ENCODE results near the gene MT4. TPM values are rescaled to one million over a fixed set of nuclear protein-coding genes. Genes with fewer than 3 reads are reported as not detected.

Gene MT4
- total and polyA plus RNA-seq, 4 donors, result not detected

- H3K27me3 ChIP-seq (ENCODE audit: control insufficient read depth in 1 of 2, insufficient read depth in 2 of 2, low read length in 1 of 2), result no peaks in the 10 kb centered on the region
- DNase-seq (no peak), ATAC-seq (ENCODE audit: low FRiP score) (no peak)
- no peaks in the 10 kb centered on the region for H3K9me3 ChIP-seq (ENCODE audit: control insufficient read depth, low read length)
- H3K27ac ChIP-seq (ENCODE audit: low read depth in 1 of 2, low read length in 2 of 2), result no peak overlapping the region
- H3K36me3 ChIP-seq (ENCODE audit: control insufficient read depth in 1 of 2, insufficient read depth in 2 of 2, low read length in 1 of 2), result no peaks in the 10 kb centered on the region
- H3K4me1 ChIP-seq (ENCODE audit: control insufficient read depth in 1 of 2, insufficient read depth in 2 of 2, low read length in 2 of 2), result no peaks in the 10 kb centered on the region
- intact Hi-C loops (cut with DNase I), result no loop called here
- no peak overlapping the region for H3K4me3 ChIP-seq (ENCODE audit: low read length in 2 of 2)
- WGBS, 2 donors, result 87 to 94% methylated on average over 5 of the region's 5 CpGs
Measured at GRCh38 chr16:56549744-56550385, 15.0 kb upstream of the MT4 start.

- 38 to 46% methylated on average over 11 of the region's 11 CpGs for WGBS, 2 donors
- Histone ChIP-seq H3K27me3 (ENCODE audit: control insufficient read depth in 1 of 2, insufficient read depth in 2 of 2, low read length in 1 of 2) (no peaks in the 10 kb centered on the region), H3K27ac (ENCODE audit: low read depth in 1 of 2, low read length in 2 of 2) (no peak overlapping the region), H3K4me1 (ENCODE audit: control insufficient read depth in 1 of 2, insufficient read depth in 2 of 2, low read length in 2 of 2) (no peaks in the 10 kb centered on the region), H3K4me3 (ENCODE audit: low read length in 2 of 2) (no peak overlapping the region), H3K36me3 (ENCODE audit: control insufficient read depth in 1 of 2, insufficient read depth in 2 of 2, low read length in 1 of 2) (no peaks in the 10 kb centered on the region), H3K9me3 (ENCODE audit: control insufficient read depth, low read length) (no peaks in the 10 kb centered on the region)
- ATAC-seq (ENCODE audit: low FRiP score), result no peak
- DNase-seq, result no peak
- intact Hi-C loops (cut with DNase I), result no loop called here
Measured at GRCh38 chr16:56551796-56552738, 12.8 kb upstream of the MT4 start.

GRCh38 chr16:56554441-56554840, 10.4 kb upstream of the MT4 start:
- ATAC-seq (ENCODE audit: low FRiP score), result no peak
- DNase-seq, result no peak

GRCh38 chr16:56558024-56558747, 6.7 kb upstream of the MT4 start:
- DNase-seq (no peak), ATAC-seq (ENCODE audit: low FRiP score) (no peak)
- Histone ChIP-seq H3K27me3 (ENCODE audit: control insufficient read depth in 1 of 2, insufficient read depth in 2 of 2, low read length in 1 of 2) (no peaks in the 10 kb centered on the region), H3K27ac (ENCODE audit: low read depth in 1 of 2, low read length in 2 of 2) (no peak overlapping the region), H3K36me3 (ENCODE audit: control insufficient read depth in 1 of 2, insufficient read depth in 2 of 2, low read length in 1 of 2) (no peaks in the 10 kb centered on the region), H3K4me3 (ENCODE audit: low read length in 2 of 2) (no peak overlapping the region), H3K9me3 (ENCODE audit: control insufficient read depth, low read length) (no peaks in the 10 kb centered on the region), H3K4me1 (ENCODE audit: control insufficient read depth in 1 of 2, insufficient read depth in 2 of 2, low read length in 2 of 2) (no peaks in the 10 kb centered on the region)
- WGBS, 2 donors, result 71% methylated on average over 8 of the region's 8 CpGs
- intact Hi-C loops (cut with DNase I), result no loop called here

More at GRCh38 chr16:56554441-56554840, 10.4 kb upstream of the MT4 start:
- intact Hi-C loops (cut with DNase I), result no loop called here
- Histone ChIP-seq H3K4me3 (ENCODE audit: low read length in 2 of 2) (no peak overlapping the region), H3K27ac (ENCODE audit: low read depth in 1 of 2, low read length in 2 of 2) (no peak overlapping the region), H3K4me1 (ENCODE audit: control insufficient read depth in 1 of 2, insufficient read depth in 2 of 2, low read length in 2 of 2) (no peaks in the 10 kb centered on the region), H3K9me3 (ENCODE audit: control insufficient read depth, low read length) (no peaks in the 10 kb centered on the region), H3K36me3 (ENCODE audit: control insufficient read depth in 1 of 2, insufficient read depth in 2 of 2, low read length in 1 of 2) (no peaks in the 10 kb centered on the region), H3K27me3 (ENCODE audit: control insufficient read depth in 1 of 2, insufficient read depth in 2 of 2, low read length in 1 of 2) (no peaks in the 10 kb centered on the region)
- 89 to 90% methylated on average over 10 of the region's 10 CpGs for WGBS, 2 donors

GRCh38 chr16:56559109-56559508, 5.8 kb upstream of the MT4 start:
- H3K36me3 ChIP-seq (ENCODE audit: control insufficient read depth in 1 of 2, insufficient read depth in 2 of 2, low read length in 1 of 2), result no peaks in the 10 kb centered on the region
- no peak for DNase-seq
- ATAC-seq (ENCODE audit: low FRiP score), result no peak
- no peaks in the 10 kb centered on the region for H3K9me3 ChIP-seq (ENCODE audit: control insufficient read depth, low read length)
- WGBS, 2 donors, result 72 to 89% methylated on average over 4 of the region's 4 CpGs
- H3K27ac ChIP-seq (ENCODE audit: low read depth in 1 of 2, low read length in 2 of 2), result no peak overlapping the region
- no peaks in the 10 kb centered on the region for H3K27me3 ChIP-seq (ENCODE audit: control insufficient read depth in 1 of 2, insufficient read depth in 2 of 2, low read length in 1 of 2)
- no peak overlapping the region for H3K4me3 ChIP-seq (ENCODE audit: low read length in 2 of 2)
- no peaks in the 10 kb centered on the region for H3K4me1 ChIP-seq (ENCODE audit: control insufficient read depth in 1 of 2, insufficient read depth in 2 of 2, low read length in 2 of 2)
- intact Hi-C loops (cut with DNase I), result no loop called here

GRCh38 chr16:56560447-56560846, 4.4 kb upstream of the MT4 start:
- intact Hi-C loops (cut with DNase I), result no loop called here
- H3K27me3 ChIP-seq (ENCODE audit: control insufficient read depth in 1 of 2, insufficient read depth in 2 of 2, low read length in 1 of 2), result no peaks in the 10 kb centered on the region
- H3K4me3 ChIP-seq (ENCODE audit: low read length in 2 of 2), result no peak overlapping the region
- H3K27ac ChIP-seq (ENCODE audit: low read depth in 1 of 2, low read length in 2 of 2), result no peak overlapping the region
- DNase-seq, result no peak
- no peaks in the 10 kb centered on the region for H3K9me3 ChIP-seq (ENCODE audit: control insufficient read depth, low read length)
- no peak for ATAC-seq (ENCODE audit: low FRiP score)
- H3K36me3 ChIP-seq (ENCODE audit: control insufficient read depth in 1 of 2, insufficient read depth in 2 of 2, low read length in 1 of 2), result no peaks in the 10 kb centered on the region
- no peaks in the 10 kb centered on the region for H3K4me1 ChIP-seq (ENCODE audit: control insufficient read depth in 1 of 2, insufficient read depth in 2 of 2, low read length in 2 of 2)
- 33 to 46% methylated on average over 1 of the region's 1 CpG for WGBS, 2 donors

GRCh38 chr16:56561126-56561525, 3.7 kb upstream of the MT4 start:
- H3K4me3 ChIP-seq (ENCODE audit: low read length in 2 of 2), result no peak overlapping the region
- DNase-seq, result no peak
- no peak for ATAC-seq (ENCODE audit: low FRiP score)
- H3K36me3 ChIP-seq (ENCODE audit: control insufficient read depth in 1 of 2, insufficient read depth in 2 of 2, low read length in 1 of 2), result no peaks in the 10 kb centered on the region
- no peaks in the 10 kb centered on the region for H3K27me3 ChIP-seq (ENCODE audit: control insufficient read depth in 1 of 2, insufficient read depth in 2 of 2, low read length in 1 of 2)
- no peaks in the 10 kb centered on the region for H3K4me1 ChIP-seq (ENCODE audit: control insufficient read depth in 1 of 2, insufficient read depth in 2 of 2, low read length in 2 of 2)
- H3K9me3 ChIP-seq (ENCODE audit: control insufficient read depth, low read length), result no peaks in the 10 kb centered on the region
- WGBS, 2 donors, result 38 to 63% methylated on average over 1 of the region's 1 CpG
- no peak overlapping the region for H3K27ac ChIP-seq (ENCODE audit: low read depth in 1 of 2, low read length in 2 of 2)
- intact Hi-C loops (cut with DNase I), result no loop called here

- Histone ChIP-seq H3K4me1 (ENCODE audit: control insufficient read depth in 1 of 2, insufficient read depth in 2 of 2, low read length in 2 of 2) (no peaks in the 10 kb centered on the region), H3K4me3 (ENCODE audit: low read length in 2 of 2) (no peak overlapping the region), H3K9me3 (ENCODE audit: control insufficient read depth, low read length) (no peaks in the 10 kb centered on the region), H3K36me3 (ENCODE audit: control insufficient read depth in 1 of 2, insufficient read depth in 2 of 2, low read length in 1 of 2) (no peaks in the 10 kb centered on the region), H3K27me3 (ENCODE audit: control insufficient read depth in 1 of 2, insufficient read depth in 2 of 2, low read length in 1 of 2) (no peaks in the 10 kb centered on the region), H3K27ac (ENCODE audit: low read depth in 1 of 2, low read length in 2 of 2) (no peak overlapping the region)
- intact Hi-C loops (cut with DNase I), result no loop called here
- DNase-seq (no peak), ATAC-seq (ENCODE audit: low FRiP score) (no peak)
- 94 to 95% methylated on average over 1 of the region's 1 CpG for WGBS, 2 donors
Measured at GRCh38 chr16:56569971-56570370, 5.1 kb downstream of the MT4 start.

Data from aorta (tissue), 5 donors.